H1 (cell line): ENCODE data around the gene ADGB. TPM values are rescaled to one million over a fixed set of nuclear protein-coding genes. Genes with fewer than 3 reads are reported as not detected.

Experiments used
- CTCF ChIA-PET: fragments of 300-600 bp; sonication (Branson Sonifier 250); formaldehyde crosslinking; loops from one replicate; lab custom pipeline; 2021; ENCODE audit not compliant: partially characterized antibody; lab: Charles Lee
- POLR2A ChIA-PET: fragments of 300-600 bp; sonication (Branson Sonifier 250); formaldehyde crosslinking; loops from one replicate; lab custom pipeline; 2021; ENCODE audit warnings: inconsistent platforms; ENCODE audit not compliant: partially characterized antibody; lab: Charles Lee
- DNase-seq, 2 experiments: peaks; one replicate each; pipeline versions ENCODE4 v3.0.0 to v3.0.0-alpha.2; 2010 to 2022; ENCODE audit warnings: low spot score in 2 of 2, low read depth in 1 of 2, mixed read lengths in 1 of 2
- FAIRE-seq: peaks from 2 replicates; lab custom pipeline; 2011; peaks lifted over from hg19 to GRCh38; lab: Jason Lieb, UNC
- H2AFZ ChIP-seq: 2 replicates; pipeline ENCODE4 v1.8.1; 2012; ENCODE audit warnings: low read length, inconsistent platforms
- H2AK5ac ChIP-seq: 2 replicates; pipeline ENCODE4 v1.6.1; 2013; ENCODE audit warnings: low read depth, low read length
- H2BK120ac ChIP-seq: replicated peaks from 2 replicates; pipeline ENCODE3; 2013; ENCODE audit warnings: low read depth, low read length, inconsistent platforms
- H2BK12ac ChIP-seq: 2 replicates; pipeline ENCODE4 v1.6.1; 2013; ENCODE audit warnings: low read depth, low read length
- H2BK15ac ChIP-seq: 2 replicates; pipeline ENCODE4 v1.6.1; 2013; ENCODE audit warnings: low read length
- H2BK20ac ChIP-seq: 2 replicates; pipeline ENCODE4 v1.6.1; 2013; ENCODE audit warnings: low read length
- H2BK5ac ChIP-seq: 2 replicates; pipeline ENCODE4 v1.6.1; 2013; ENCODE audit warnings: low read depth, low read length
- H3K14ac ChIP-seq: 2 replicates; pipeline ENCODE4 v1.6.1; 2013; ENCODE audit warnings: inconsistent platforms; ENCODE audit not compliant: insufficient read length
- H3K18ac ChIP-seq: 2 replicates; pipeline ENCODE4 v1.6.1; 2013; ENCODE audit warnings: low read length; ENCODE audit errors: extremely low read depth
- H3K23ac ChIP-seq: 2 replicates; pipeline ENCODE4 v1.6.1; 2013; ENCODE audit warnings: inconsistent platforms; ENCODE audit not compliant: insufficient read length
- H3K23me2 ChIP-seq: 2 replicates; pipeline ENCODE4 v1.6.1; 2013; ENCODE audit warnings: low read depth, low read length
- H3K27ac ChIP-seq: 2 replicates; pipeline ENCODE4 v1.6.1; 2011; ENCODE audit warnings: low read depth, low read length, inconsistent platforms
- H3K27me3 ChIP-seq, 4 experiments: replicated peaks in 1 of 4; 1 replicate in 1 of 4; 2 replicates in 3 of 4; pipeline versions ENCODE4 v1.6.1 to v1.8.1; 2011 to 2013; ENCODE audit warnings: low read length in 3 of 4, mild to moderate bottlenecking in 3 of 4, inconsistent platforms in 2 of 4, mixed read lengths in 2 of 4, moderate library complexity in 1 of 4; ENCODE audit not compliant: control insufficient read depth in 3 of 4, insufficient read depth in 3 of 4; ENCODE audit errors: extremely low read depth in 1 of 4
- H3K36me3 ChIP-seq, 4 experiments: 2 replicates each; pipeline versions ENCODE4 v1.6.1 to v1.8.1; 2011 to 2013; ENCODE audit warnings: mild to moderate bottlenecking in 4 of 4, low read length in 3 of 4, moderate library complexity in 2 of 4, control low read depth in 1 of 4, inconsistent platforms in 1 of 4; ENCODE audit not compliant: insufficient read depth in 4 of 4, control insufficient read depth in 2 of 4
- H3K4ac ChIP-seq: replicated peaks from 2 replicates; pipeline ENCODE3; 2013; ENCODE audit warnings: low read length, low read depth, mixed read lengths, inconsistent platforms; ENCODE audit not compliant: insufficient read length
- H3K4me1 ChIP-seq, 4 experiments: replicated peaks in 1 of 4; 1 replicate in 1 of 4; 2 replicates in 3 of 4; pipeline versions ENCODE4 v1.6.1 to v1.8.1; 2011 to 2013; ENCODE audit warnings: low read length in 3 of 4, inconsistent platforms in 2 of 4, mixed read lengths in 1 of 4; ENCODE audit not compliant: insufficient read depth in 4 of 4, control insufficient read depth in 3 of 4
- H3K4me2 ChIP-seq, 2 experiments: 2 replicates each; pipeline versions ENCODE4 v1.6.1 to v1.8.1; 2011 to 2013; ENCODE audit warnings: low read depth in 2 of 2, low read length in 2 of 2, control low read depth in 1 of 2, inconsistent platforms in 1 of 2, mild to moderate bottlenecking in 1 of 2; ENCODE audit not compliant: insufficient read depth in 1 of 2
- H3K4me3 ChIP-seq, 4 experiments: fragments of 200-600, 300-600 bp in 1 of 4; sonication (generic), shearing (Covaris generic), sonication (Bioruptor Twin) in 1 of 4; 2 replicates each; pipeline versions ENCODE4 v1.5.1 to v1.8.1; 2011 to 2016; ENCODE audit warnings: low read length in 4 of 4, low read depth in 3 of 4, control low read depth in 2 of 4, inconsistent platforms in 2 of 4, mild to moderate bottlenecking in 2 of 4, mixed read lengths in 1 of 4, moderate library complexity in 1 of 4; ENCODE audit not compliant: insufficient read depth in 2 of 4; ENCODE audit errors: extremely low read depth in 1 of 4
- H3K56ac ChIP-seq: replicated peaks from 2 replicates; pipeline ENCODE3; 2013; ENCODE audit warnings: low read depth, mild to moderate bottlenecking, mixed read lengths, low read length, inconsistent platforms; ENCODE audit not compliant: insufficient read length
- H3K79me1 ChIP-seq: 2 replicates; pipeline ENCODE4 v1.6.1; 2013; ENCODE audit warnings: low read depth, low read length, control low read depth
- H3K79me2 ChIP-seq, 2 experiments: 2 replicates each; pipeline versions ENCODE4 v1.6.1 to v1.8.1; 2012 to 2013; ENCODE audit warnings: low read length in 2 of 2, mild to moderate bottlenecking in 2 of 2, inconsistent platforms in 1 of 2; ENCODE audit not compliant: insufficient read depth in 2 of 2, control insufficient read depth in 1 of 2
- H3K9ac ChIP-seq, 4 experiments: replicated peaks in 1 of 4; 1 replicate in 1 of 4; 2 replicates in 3 of 4; pipeline versions ENCODE4 v1.6.1 to v1.8.1; 2011 to 2013; ENCODE audit warnings: low read depth in 3 of 4, low read length in 3 of 4, control low read depth in 2 of 4, mild to moderate bottlenecking in 2 of 4, moderate library complexity in 2 of 4, inconsistent platforms in 1 of 4; ENCODE audit errors: extremely low read depth in 1 of 4
- H3K9me3 ChIP-seq, 2 experiments: 2 replicates each; pipeline versions ENCODE4 v1.6.1 to v1.8.1; 2012 to 2013; ENCODE audit warnings: mild to moderate bottlenecking in 2 of 2, moderate library complexity in 2 of 2, control low read depth in 1 of 2, inconsistent platforms in 1 of 2, low read depth in 1 of 2, low read length in 1 of 2, mixed read lengths in 1 of 2; ENCODE audit not compliant: insufficient read depth in 2 of 2
- H4K20me1 ChIP-seq, 2 experiments: replicated peaks in 1 of 2; 2 replicates each; pipeline versions ENCODE3 to v1.8.1; 2011 to 2013; ENCODE audit warnings: inconsistent platforms in 2 of 2, low read length in 2 of 2, mild to moderate bottlenecking in 1 of 2; ENCODE audit not compliant: insufficient read depth in 2 of 2, control insufficient read depth in 1 of 2
- H4K5ac ChIP-seq: 2 replicates; pipeline ENCODE4 v1.6.1; 2013; ENCODE audit warnings: low read length, low read depth, mixed read lengths, inconsistent platforms; ENCODE audit not compliant: insufficient read length
- H4K8ac ChIP-seq: 2 replicates; pipeline ENCODE4 v1.8.0; 2013; ENCODE audit warnings: mild to moderate bottlenecking, moderate library complexity, low read length, inconsistent platforms; ENCODE audit not compliant: insufficient read depth; ENCODE audit errors: extremely low read depth
- H4K91ac ChIP-seq: replicated peaks from 2 replicates; pipeline ENCODE3; 2013; ENCODE audit warnings: low read length, mixed read lengths, inconsistent platforms; ENCODE audit not compliant: insufficient read length
- BCL11A ChIP-seq, 2 experiments: IDR thresholded peaks; one replicate each; pipeline ENCODE4 v1.6.1; 2011; ENCODE audit warnings: low read depth in 2 of 2, low read length in 2 of 2, mild to moderate bottlenecking in 2 of 2
- CBX5 ChIP-seq: fragments of 300-800, 300-1000 bp; sonication (generic); IDR thresholded peaks from 2 replicates; pipeline ENCODE4 v1.7.1; 2016; ENCODE audit warnings: antibody characterized with exemption, low read length, low read depth
- CREB1 ChIP-seq: IDR thresholded peaks from 2 replicates; pipeline ENCODE4 v1.6.1; 2012; ENCODE audit warnings: inconsistent platforms
- KDM4A ChIP-seq: IDR thresholded peaks from one replicate; pipeline ENCODE4 v1.7.1; 2012; ENCODE audit warnings: low read depth, mild to moderate bottlenecking, moderate library complexity, low read length, inconsistent platforms; ENCODE audit not compliant: severe bottlenecking
- MAX ChIP-seq: IDR thresholded peaks from 2 replicates; pipeline ENCODE4 v1.6.1; 2012; ENCODE audit warnings: inconsistent platforms
- POLR2A ChIP-seq, 2 experiments: IDR thresholded peaks; 1 replicate in 1 of 2; 2 replicates in 1 of 2; pipeline ENCODE4 v1.6.1; 2011; ENCODE audit warnings: low read depth in 2 of 2, low read length in 2 of 2, mild to moderate bottlenecking in 2 of 2; ENCODE audit errors: control extremely low read depth in 1 of 2
- POU5F1 ChIP-seq: IDR thresholded peaks from 2 replicates; pipeline ENCODE4 v1.6.1; 2011; ENCODE audit warnings: low read depth, mild to moderate bottlenecking, low read length, moderate library complexity
- RBBP5 ChIP-seq: IDR thresholded peaks from 2 replicates; pipeline ENCODE4 v1.7.1; 2012; ENCODE audit warnings: low read depth, mild to moderate bottlenecking, inconsistent platforms, low read length, moderate library complexity, borderline replicate concordance
- RNF2 ChIP-seq: fragments of 200-900, 300-1000 bp; sonication (generic); IDR thresholded peaks from 2 replicates; pipeline ENCODE4 v1.7.1; 2016; ENCODE audit warnings: borderline replicate concordance, low read depth, mild to moderate bottlenecking, antibody characterized with exemption, low read length; ENCODE audit not compliant: poor library complexity, severe bottlenecking; ENCODE audit errors: missing control alignments
- SAP30 ChIP-seq: fragments of 300-600 bp; sonication (generic); IDR thresholded peaks from 2 replicates; pipeline ENCODE4 v1.7.1; 2012; ENCODE audit warnings: low read length, moderate library complexity, mild to moderate bottlenecking, inconsistent platforms; ENCODE audit not compliant: insufficient read depth, insufficient replicate concordance
- SP1 ChIP-seq: IDR thresholded peaks from 2 replicates; pipeline ENCODE4 v1.6.1; 2011; ENCODE audit warnings: low read depth, low read length
- TAF1 ChIP-seq: IDR thresholded peaks from 2 replicates; pipeline ENCODE4 v1.6.1; 2011; ENCODE audit warnings: mild to moderate bottlenecking, low read depth, low read length
- TBP ChIP-seq: IDR thresholded peaks from 2 replicates; pipeline ENCODE4 v1.6.1; 2011; ENCODE audit warnings: low read depth, low read length, improper control_type of control experiment
- YY1 ChIP-seq: IDR thresholded peaks from 2 replicates; pipeline ENCODE4 v1.6.1; 2011; ENCODE audit warnings: low read depth, mild to moderate bottlenecking, low read length
- WGBS, 2 experiments: shearing (Covaris generic) in 1 of 2; methylation state at CpG; one replicate each; pipeline versions ENCODE4 v1.1.6 to v1.1.7; 2013 to 2015; ENCODE audit warnings: low lambda C conversion rate in 2 of 2, mixed read lengths in 2 of 2, inconsistent platforms in 1 of 2, low coverage in 1 of 2, missing lambda C conversion rate in 1 of 2; ENCODE audit not compliant: insufficient replicate concordance in 2 of 2, insufficient coverage in 1 of 2, insufficient read length in 1 of 2; ENCODE audit errors: extremely low coverage in 1 of 2, missing lambda C conversion rate in 1 of 2; 5-methylcytosine and 5-hydroxymethylcytosine counted together
- polyA plus RNA-seq, 7 experiments: library from polyadenylated mRNA; depleted of rRNA in 3 of 7; stranded (reverse) in 5 of 7; unstranded in 2 of 7; fragments of >200 nt in 5 of 7; fragments of 200-250 nt in 2 of 7; gene quantifications; 1 replicate in 5 of 7; 2 replicates in 1 of 7; 4 replicates in 1 of 7; pipeline versions ENCODE4 v1.2.1 to v1.2.3, GENCODE V29; 2011 to 2013; ENCODE audit warnings: missing spikeins in 2 of 7, mixed read lengths in 2 of 7
- total RNA-seq: library from RNA; stranded (reverse); fragmentation: NEBNext Ultra II Directional; extraction: Animal tissue kit (Norgen Biotek cat#: 25700); gene quantifications from 2 replicates; pipeline ENCODE4 v1.2.1, GENCODE V29; 2021

The ADGB gene
- total and polyA plus RNA-seq, 2 of the 8 experiments (the other 6 are each of a cell fraction or from before 2014, with no cell fraction given) = not detected

DNA sequence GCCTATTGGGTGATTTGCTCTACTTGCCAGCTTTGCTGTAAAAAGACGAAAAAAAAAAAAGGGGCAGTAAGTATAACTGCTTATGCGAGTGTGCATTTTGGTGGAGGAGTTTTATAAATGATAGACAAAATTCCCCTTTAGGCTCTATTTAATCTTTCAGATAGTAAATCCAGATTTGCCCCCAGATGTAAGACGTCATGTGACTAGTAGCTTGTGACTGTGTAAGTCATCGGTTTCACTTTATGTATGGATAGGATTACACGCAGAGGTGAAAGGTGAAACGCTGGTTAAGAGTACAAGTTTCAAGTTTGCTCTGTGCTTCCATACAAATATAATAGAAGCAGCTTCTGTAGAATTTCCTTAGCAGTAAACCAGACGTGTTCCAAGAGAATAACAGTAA is 47.2 kb upstream of the ADGB start:
- H3K56ac ChIP-seq = no peak overlapping the region
- no peak overlapping the region for H4K5ac ChIP-seq
- H3K27me3 ChIP-seq = no peaks in the 10 kb centered on the region
- ChIA-PET CTCF (interaction anchor here (0.9 kb wide), 1 partner anchor 12 kb away, joined by 3 read pairs; no protein-coding TSS in a partner anchor), POLR2A (no interaction called here)
- FAIRE-seq (no peak), DNase-seq (no peak)
- H4K8ac ChIP-seq = no peak overlapping the region
- no peak overlapping the region for H3K9ac ChIP-seq
- peaks cover 0 to 7% (median 1%) of the 10 kb centered on the region in 4 experiments; a peak in 3 of 8 replicates for H3K36me3 ChIP-seq
- no peak overlapping the region for H3K14ac ChIP-seq
- H3K4me1 ChIP-seq = no peaks in the 10 kb centered on the region
- no peak overlapping the region for H2AFZ ChIP-seq
- H3K4me3 ChIP-seq = no peak overlapping the region
- no peaks in the 10 kb centered on the region for H4K20me1 ChIP-seq
- H3K79me2 ChIP-seq = no peaks in the 10 kb centered on the region
- no peak overlapping the region for H3K4ac ChIP-seq
- no peak overlapping the region for H2BK5ac ChIP-seq
- H3K27ac ChIP-seq = no peak overlapping the region
- no peak overlapping the region for H4K91ac ChIP-seq
- H3K9me3 ChIP-seq = no peaks in the 10 kb centered on the region
- H2AK5ac ChIP-seq = no peak overlapping the region
- H3K18ac ChIP-seq = no peak overlapping the region
- H2BK20ac ChIP-seq = no peak overlapping the region
- no peaks in the 10 kb centered on the region for H3K23me2 ChIP-seq
- H3K79me1 ChIP-seq = no peaks in the 10 kb centered on the region
- no peak overlapping the region for H3K4me2 ChIP-seq
- 91% methylated on average over 7 of the region's 7 CpGs; no CpG with 5 or more reads in 1 of the 2 experiments for WGBS, 2 experiments
- no peak overlapping the region for H3K23ac ChIP-seq
- no peak overlapping the region for H2BK120ac ChIP-seq
- H2BK12ac ChIP-seq = no peak overlapping the region
- no peak overlapping the region for H2BK15ac ChIP-seq
- no peak for TF ChIP-seq POLR2A (IDR thresholded peaks at IDR 0.05; ENCODE audit: control extremely low read depth in 1 of 2, low read depth in 2 of 2, low read length in 2 of 2)
- no peak for TF ChIP-seq KDM4A
- no peak for TF ChIP-seq YY1
- TF ChIP-seq RNF2 = no peak
- TF ChIP-seq TBP = no peak
- TF ChIP-seq TAF1 = no peak
- TF ChIP-seq CREB1 = no peak
- TF ChIP-seq MAX = no peak
- TF ChIP-seq SAP30 = no peak
- TF ChIP-seq POU5F1 = no peak
- no peak for TF ChIP-seq BCL11A (IDR thresholded peaks at IDR 0.05; ENCODE audit: low read depth in 2 of 2, low read length in 2 of 2)
- TF ChIP-seq CBX5 = no peak
- no peak for TF ChIP-seq RBBP5
- no peak for TF ChIP-seq SP1
